Activated CD8-positive, alpha-beta memory T cell treated with anti-CD3 and anti-CD28 coated beads for 24 hours (primary cell): ENCODE measurements around the gene FARS2.
A peak's percentile ranks its signal among the peaks of the same experiment; 100 is the strongest.

Experiments used
- DNase-seq: peaks from one replicate; pipeline ENCODE4 v3.0.0-alpha.2; 2020

Gene FARS2

GRCh38 chr6:5260661-5261544, at the start of gene FARS2, which contains the start of gene LYRM4:
TSS of gene FARS2 (plus strand) at chr6:5261513.
TSS of gene LYRM4 (minus strand) at chr6:5260950. CDS start at chr6:5260733, 217 bp downstream.
- DNase-seq, result peak; percentile 99

GRCh38 chr6:5213836-5214235, 47.5 kb upstream of the FARS2 start:
- DNase-seq, result no peak

- peak; percentile 59 for DNase-seq
These were observed 46.7 kb upstream of the FARS2 start for GRCh38 chr6:5214570-5215052.

GRCh38 chr6:5215159-5215558, 46.2 kb upstream of the FARS2 start:
- no peak for DNase-seq

GRCh38 chr6:5215799-5216198, 45.5 kb upstream of the FARS2 start:
- DNase-seq, result no peak

GRCh38 chr6:5217356-5217755, 44.0 kb upstream of the FARS2 start:
- no peak for DNase-seq

- no peak for DNase-seq
These were observed 42.2 kb upstream of the FARS2 start for GRCh38 chr6:5219011-5219691.

- DNase-seq, result no peak
These were observed 40.9 kb upstream of the FARS2 start for GRCh38 chr6:5220443-5220842.

GRCh38 chr6:5223309-5223708, 38.0 kb upstream of the FARS2 start:
- DNase-seq, result no peak

GRCh38 chr6:5229356-5229755, 32.0 kb upstream of the FARS2 start:
- no peak for DNase-seq

- no peak for DNase-seq
These were observed 31.2 kb upstream of the FARS2 start for GRCh38 chr6:5230081-5230480.

GRCh38 chr6:5231289-5231688, 30.0 kb upstream of the FARS2 start:
- no peak for DNase-seq

- DNase-seq, result no peak
These were observed 26.4 kb upstream of the FARS2 start for GRCh38 chr6:5234874-5235273.

- DNase-seq, result no peak
These were observed 25.5 kb upstream of the FARS2 start for GRCh38 chr6:5235830-5236229.

- DNase-seq, result no peak
These were observed 23.5 kb upstream of the FARS2 start for GRCh38 chr6:5237805-5238204.

- DNase-seq, result no peak
These were observed 23.0 kb upstream of the FARS2 start for GRCh38 chr6:5238336-5238735.

- no peak for DNase-seq
These were observed 20.1 kb upstream of the FARS2 start for GRCh38 chr6:5241252-5241651.

- DNase-seq, result no peak
These were observed 18.2 kb upstream of the FARS2 start for GRCh38 chr6:5243069-5243468.

- no peak for DNase-seq
These were observed 14.9 kb upstream of the FARS2 start for GRCh38 chr6:5246141-5247097.

GRCh38 chr6:5247201-5247600, 14.1 kb upstream of the FARS2 start:
- no peak for DNase-seq

- DNase-seq, result no peak
These were observed 12.8 kb upstream of the FARS2 start for GRCh38 chr6:5248302-5249098.
